ENCODE data around the gene MPC1. TPM values are rescaled to one million over a fixed set of nuclear protein-coding genes. Genes with fewer than 3 reads are reported as not detected.

The MPC1 gene
- total RNA-seq, 4 donors from 2014 or later, result 33.4 to 99.4 (median 58.8) TPM

- DNase-seq (ENCODE audit: low spot score) (no peak), ATAC-seq (ENCODE audit: low FRiP score) (no peak)
- TF ChIP-seq CTCF (IDR thresholded peaks at IDR 0.05), result no peak
Observed at GRCh38 chr6:166318227-166318626, 64.5 kb downstream of the MPC1 start.

GRCh38 chr6:166317261-166318212 is 65.2 kb downstream of the MPC1 start:
- ATAC-seq (ENCODE audit: low FRiP score), result no peak
- no peak for DNase-seq (ENCODE audit: low spot score)
- TF ChIP-seq CTCF (IDR thresholded peaks at IDR 0.05), result no peak

GRCh38 chr6:166315436-166315835 is 67.3 kb downstream of the MPC1 start:
- no peak for TF ChIP-seq CTCF (IDR thresholded peaks at IDR 0.05)
- DNase-seq (ENCODE audit: low spot score), result no peak
- no peak for ATAC-seq (ENCODE audit: low FRiP score)

Other genes starting within 250 kb of the MPC1 start
- not detected for gene TBXT, start 215.1 kb downstream of the MPC1 start, total RNA-seq
- under 1 TPM in 3 of 4 donors, not detected in 1; 0.37 to 0.63 (median 0.38) TPM for gene PRR18, start 74.5 kb downstream of the MPC1 start, total RNA-seq
- 10 to 100 TPM; 40.0 to 63.7 (median 53.8) TPM for gene SFT2D1, start 40.4 kb downstream of the MPC1 start, total RNA-seq
- 10 to 100 TPM in 1 of 4 donors, 1 to 10 TPM in 3; 1.9 to 10.9 (median 4.6) TPM for gene RAMACL, start 203.7 kb upstream of the MPC1 start, total RNA-seq
- gene RPS6KA2, start 244.3 kb upstream of the MPC1 start, total RNA-seq, result 10 to 100 TPM; 52.1 to 84.8 (median 58.7) TPM

Data from omental fat pad (tissue), 4 donors.